Measurements from ENCODE around the gene FBXW11.

FBXW11 gene

GRCh38 chr5:171825051-171825450 is 181.4 kb downstream of the FBXW11 start:
- in situ Hi-C loops (cut with HindIII; ENCODE audit: low sequenced_read_pairs) = no loop called here

GRCh38 chr5:171823269-171823668 is 183.2 kb downstream of the FBXW11 start:
- no peak overlapping the region for H3K4me3 ChIP-seq (ENCODE audit: low read depth, low read length)

More at GRCh38 chr5:171825051-171825450, 181.4 kb downstream of the FBXW11 start:
- TF ChIP-seq CTCF (IDR thresholded peaks at IDR 0.05; ENCODE audit: low read depth, low read length, missing control alignments) = no peak
- no peak for DNase-seq (ENCODE audit: low read depth)
- no peak overlapping the region for H3K4me3 ChIP-seq (ENCODE audit: low read depth, low read length)

GRCh38 chr5:171821286-171821685 is 185.2 kb downstream of the FBXW11 start:
- TF ChIP-seq CTCF (IDR thresholded peaks at IDR 0.05; ENCODE audit: low read depth, low read length, missing control alignments) = no peak
- no peak overlapping the region for H3K4me3 ChIP-seq (ENCODE audit: low read depth, low read length)
- in situ Hi-C loops (cut with HindIII; ENCODE audit: low sequenced_read_pairs) = no loop called here
- no peak for DNase-seq (ENCODE audit: low read depth)

More at GRCh38 chr5:171823269-171823668, 183.2 kb downstream of the FBXW11 start:
- DNase-seq (ENCODE audit: low read depth) = no peak
- no peak for TF ChIP-seq CTCF (IDR thresholded peaks at IDR 0.05; ENCODE audit: low read depth, low read length, missing control alignments)
- in situ Hi-C loops (cut with HindIII; ENCODE audit: low sequenced_read_pairs) = no loop called here

- in situ Hi-C loops (cut with HindIII; ENCODE audit: low sequenced_read_pairs) = no loop called here
- no peak overlapping the region for H3K4me3 ChIP-seq (ENCODE audit: low read depth, low read length)
- no peak for DNase-seq (ENCODE audit: low read depth)
- no peak for TF ChIP-seq CTCF (IDR thresholded peaks at IDR 0.05; ENCODE audit: low read depth, low read length, missing control alignments)
Measured at GRCh38 chr5:171820561-171820960, 185.9 kb downstream of the FBXW11 start.

- in situ Hi-C loops (cut with HindIII; ENCODE audit: low sequenced_read_pairs) = no loop called here
- DNase-seq (ENCODE audit: low read depth) = no peak
- TF ChIP-seq CTCF (IDR thresholded peaks at IDR 0.05; ENCODE audit: low read depth, low read length, missing control alignments) = no peak
- no peak overlapping the region for H3K4me3 ChIP-seq (ENCODE audit: low read depth, low read length)
Measured at GRCh38 chr5:171816666-171817065, 189.8 kb downstream of the FBXW11 start.

GRCh38 chr5:171813813-171814490 is 192.5 kb downstream of the FBXW11 start:
- no peak for DNase-seq (ENCODE audit: low read depth)
- no peak for TF ChIP-seq CTCF (IDR thresholded peaks at IDR 0.05; ENCODE audit: low read depth, low read length, missing control alignments)
- in situ Hi-C loops (cut with HindIII; ENCODE audit: low sequenced_read_pairs) = no loop called here
- no peak overlapping the region for H3K4me3 ChIP-seq (ENCODE audit: low read depth, low read length)
